GM12891 (cell line): ENCODE measurements around the gene GRM7.

ENCODE experiments used
- PAX5 ChIP-seq: IDR thresholded peaks from 2 replicates; pipeline ENCODE4 v1.6.1; 2011; ENCODE audit warnings: low read length, moderate library complexity, mild to moderate bottlenecking; ENCODE audit not compliant: insufficient read depth, severe bottlenecking
- POLR2A ChIP-seq: IDR thresholded peaks from 2 replicates; pipeline ENCODE4 v1.6.1; 2011; ENCODE audit warnings: low read depth, low read length, control low read depth
- POLR2AphosphoS5 ChIP-seq: IDR thresholded peaks from 2 replicates; pipeline ENCODE4 v1.6.1; 2011; ENCODE audit warnings: low read depth, low read length, control low read depth
- POU2F2 ChIP-seq: IDR thresholded peaks from 2 replicates; pipeline ENCODE4 v1.6.1; 2011; ENCODE audit warnings: low read depth, mild to moderate bottlenecking, control low read depth, low read length, moderate library complexity
- SPI1 ChIP-seq: IDR thresholded peaks from 2 replicates; pipeline ENCODE4 v1.6.1; 2011; ENCODE audit warnings: low read depth, low read length, control low read depth
- TAF1 ChIP-seq: IDR thresholded peaks from 2 replicates; pipeline ENCODE4 v1.6.1; 2011; ENCODE audit warnings: low read depth, low read length, control low read depth

GRCh38 chr3:7669641-7670040 is 808.7 kb downstream of the GRM7 start:
- TF ChIP-seq TAF1 (no peak), POLR2A (no peak), POLR2AphosphoS5 (no peak), SPI1 (no peak), PAX5 (no peak), POU2F2 (no peak)
